GM12875 (cell line): ENCODE measurements around the gene KIF16B.

ENCODE experiments used
- H3K4me3 ChIP-seq: one replicate; pipeline ENCODE4 v1.5.1; 2011; ENCODE audit warnings: low read depth, low read length, control low read depth
- CTCF ChIP-seq: IDR thresholded peaks from 2 replicates; pipeline ENCODE4 v1.5.1; 2011; ENCODE audit warnings: low read depth, mild to moderate bottlenecking, control low read depth, inconsistent platforms, low read length, moderate library complexity, borderline replicate concordance; ENCODE audit not compliant: insufficient read depth

The KIF16B gene

GRCh38 chr20:16427571-16427970 is 145.7 kb downstream of the KIF16B start:
- no peak overlapping the region for H3K4me3 ChIP-seq
- TF ChIP-seq CTCF: no peak

- no peak for TF ChIP-seq CTCF
- H3K4me3 ChIP-seq: no peak overlapping the region
These were observed 148.5 kb downstream of the KIF16B start for GRCh38 chr20:16424780-16425179.

- H3K4me3 ChIP-seq: no peak overlapping the region
- TF ChIP-seq CTCF: no peak
These were observed 149.7 kb downstream of the KIF16B start for GRCh38 chr20:16423311-16424212.

GRCh38 chr20:16419138-16419715 is 154.0 kb downstream of the KIF16B start:
- no peak overlapping the region for H3K4me3 ChIP-seq
- TF ChIP-seq CTCF: no peak

GRCh38 chr20:16418616-16419015 is 154.6 kb downstream of the KIF16B start:
- H3K4me3 ChIP-seq: no peak overlapping the region
- TF ChIP-seq CTCF: no peak

GRCh38 chr20:16417001-16417400 is 156.2 kb downstream of the KIF16B start:
- TF ChIP-seq CTCF: no peak
- no peak overlapping the region for H3K4me3 ChIP-seq
